Measurements from ENCODE around the gene OR2L8.

The OR2L8 gene

DNA sequence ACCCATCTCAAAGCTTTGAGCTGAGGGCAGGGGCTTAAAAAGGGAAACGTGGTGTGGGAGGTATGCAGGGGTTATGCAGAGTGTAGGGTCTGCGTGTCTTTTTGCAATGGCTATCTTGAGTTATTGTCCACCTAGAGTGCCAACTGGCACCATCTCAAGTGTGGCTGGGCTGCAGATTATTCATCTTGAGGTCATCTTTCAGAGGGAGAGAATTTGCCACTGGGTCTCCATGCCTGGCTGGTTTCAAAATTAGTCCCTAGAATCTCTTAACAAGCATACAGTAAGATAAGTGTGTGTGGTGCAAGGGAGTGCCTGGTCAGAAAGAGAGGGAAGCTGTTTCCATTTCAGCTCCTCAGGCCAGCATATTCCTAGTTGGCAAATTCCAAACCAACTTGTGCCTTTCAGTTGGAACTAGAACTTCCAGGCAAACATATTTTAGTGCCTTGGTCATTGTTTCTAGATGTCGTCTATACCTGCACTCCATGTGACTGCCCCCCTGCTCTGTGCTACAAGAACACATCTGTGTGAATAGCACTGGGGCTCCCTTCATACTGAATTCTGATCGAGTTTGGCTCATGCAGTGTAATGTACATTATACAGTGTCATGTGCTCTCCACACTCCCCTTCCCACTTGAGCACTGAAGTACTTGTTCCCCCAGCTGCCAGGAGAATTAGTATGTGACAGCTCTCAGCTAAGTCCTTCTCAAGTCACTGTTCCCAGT is 33.6 kb upstream of the OR2L8 start:
- DNase-seq (ENCODE audit: low read depth): no peak
- H3K4me3 ChIP-seq (ENCODE audit: low read depth, low read length): no peak overlapping the region
- TF ChIP-seq, protein P1, sequence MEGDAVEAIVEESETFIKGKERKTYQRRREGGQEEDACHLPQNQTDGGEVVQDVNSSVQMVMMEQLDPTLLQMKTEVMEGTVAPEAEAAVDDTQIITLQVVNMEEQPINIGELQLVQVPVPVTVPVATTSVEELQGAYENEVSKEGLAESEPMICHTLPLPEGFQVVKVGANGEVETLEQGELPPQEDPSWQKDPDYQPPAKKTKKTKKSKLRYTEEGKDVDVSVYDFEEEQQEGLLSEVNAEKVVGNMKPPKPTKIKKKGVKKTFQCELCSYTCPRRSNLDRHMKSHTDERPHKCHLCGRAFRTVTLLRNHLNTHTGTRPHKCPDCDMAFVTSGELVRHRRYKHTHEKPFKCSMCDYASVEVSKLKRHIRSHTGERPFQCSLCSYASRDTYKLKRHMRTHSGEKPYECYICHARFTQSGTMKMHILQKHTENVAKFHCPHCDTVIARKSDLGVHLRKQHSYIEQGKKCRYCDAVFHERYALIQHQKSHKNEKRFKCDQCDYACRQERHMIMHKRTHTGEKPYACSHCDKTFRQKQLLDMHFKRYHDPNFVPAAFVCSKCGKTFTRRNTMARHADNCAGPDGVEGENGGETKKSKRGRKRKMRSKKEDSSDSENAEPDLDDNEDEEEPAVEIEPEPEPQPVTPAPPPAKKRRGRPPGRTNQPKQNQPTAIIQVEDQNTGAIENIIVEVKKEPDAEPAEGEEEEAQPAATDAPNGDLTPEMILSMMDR (conservative IDR thresholded peaks at IDR 0.05; ENCODE audit: low read depth, low read length): no peak

DNA sequence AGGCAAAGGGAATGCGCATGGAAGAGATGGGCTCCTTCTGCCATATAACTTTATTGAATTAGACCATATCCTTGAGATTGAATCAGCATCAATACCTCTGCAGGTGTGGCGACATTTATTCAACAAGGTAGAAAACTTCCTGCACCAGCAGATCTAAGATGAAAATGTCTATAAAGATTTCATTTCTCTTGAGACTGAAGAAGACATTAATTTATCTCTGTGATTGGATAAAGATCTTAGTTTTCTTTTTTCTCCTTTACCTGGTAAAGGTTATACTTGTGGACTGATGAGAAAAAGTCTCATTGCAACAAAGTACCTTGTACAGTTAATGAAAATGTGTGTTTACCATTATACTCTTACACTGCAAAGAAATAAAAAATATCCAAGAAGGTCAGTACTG is 28.7 kb upstream of the OR2L8 start, which contains the start of gene OR2T8:
TSS of gene OR2T8 (plus strand) at position 301 of the 400 bp plus-strand sequence. CDS start 766 bp downstream, outside the sequence.
- DNase-seq (ENCODE audit: low read depth): no peak
- no peak within 1 kb of the TSS for H3K4me3 ChIP-seq (ENCODE audit: low read depth, low read length)
- TF ChIP-seq, protein P1 (conservative IDR thresholded peaks at IDR 0.05; ENCODE audit: low read depth, low read length): no peak

DNA sequence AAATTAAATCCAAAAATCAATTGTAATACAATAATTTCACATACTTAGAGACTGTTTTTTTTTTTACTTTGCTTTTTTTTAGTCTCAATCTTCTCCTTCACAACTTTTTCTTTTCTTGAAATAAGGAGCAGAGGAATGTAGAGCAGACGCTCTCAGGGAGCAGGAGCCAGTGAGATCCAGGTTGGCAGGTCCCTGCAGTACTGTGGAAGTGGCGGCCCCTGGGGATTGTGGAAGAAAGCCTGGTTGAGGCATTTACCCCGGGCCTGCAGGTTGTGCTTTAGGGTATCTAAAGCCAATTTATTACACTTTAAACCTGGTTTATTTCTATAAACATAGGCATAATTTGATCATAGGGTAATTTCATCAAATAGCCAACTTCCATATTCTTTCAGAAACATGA is 24.7 kb upstream of the OR2L8 start:
- no peak for DNase-seq (ENCODE audit: low read depth)
- no peak overlapping the region for H3K4me3 ChIP-seq (ENCODE audit: low read depth, low read length)
- TF ChIP-seq, protein P1 (conservative IDR thresholded peaks at IDR 0.05; ENCODE audit: low read depth, low read length): no peak

DNA sequence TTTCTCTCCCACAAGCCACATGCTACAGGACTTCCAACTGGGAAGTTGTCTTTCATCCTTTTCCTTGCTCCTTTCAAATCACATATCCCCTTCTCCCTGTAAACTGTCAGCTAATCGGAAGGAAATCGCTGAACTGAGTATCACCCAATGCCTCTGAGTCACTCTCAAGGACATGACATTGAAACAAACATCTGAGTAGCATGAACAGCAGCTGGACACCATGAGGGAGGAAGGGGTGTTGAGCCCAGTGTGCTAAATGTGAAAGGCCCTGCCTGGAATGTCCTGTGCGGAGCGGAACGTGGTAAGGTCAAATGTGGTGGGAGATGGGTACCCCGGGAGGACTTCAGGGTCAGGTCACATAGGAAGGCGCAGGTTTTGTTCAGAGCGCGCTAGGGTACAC is 23.8 kb upstream of the OR2L8 start, which contains the start of gene OR2AJ1:
TSS of gene OR2AJ1 (plus strand) at position 22 of the 400 bp plus-strand sequence. CDS start 8,880 bp downstream, outside the sequence.
- TF ChIP-seq, protein P1 (conservative IDR thresholded peaks at IDR 0.05; ENCODE audit: low read depth, low read length): no peak
- DNase-seq (ENCODE audit: low read depth): no peak

DNA sequence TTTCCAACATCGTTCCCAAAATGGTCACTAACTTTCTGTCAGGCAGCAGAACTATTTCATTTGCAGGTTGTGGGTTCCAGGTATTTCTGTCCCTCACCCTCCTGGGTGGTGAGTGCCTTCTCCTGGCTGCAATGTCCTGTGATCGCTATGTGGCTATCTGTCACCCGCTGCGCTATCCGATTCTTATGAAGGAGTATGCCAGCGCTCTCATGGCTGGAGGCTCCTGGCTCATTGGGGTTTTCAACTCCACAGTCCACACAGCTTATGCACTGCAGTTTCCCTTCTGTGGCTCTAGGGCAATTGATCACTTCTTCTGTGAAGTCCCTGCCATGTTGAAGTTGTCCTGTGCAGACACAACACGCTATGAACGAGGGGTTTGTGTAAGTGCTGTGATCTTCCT is 14.7 kb upstream of the OR2L8 start:
- TF ChIP-seq, protein P1 (conservative IDR thresholded peaks at IDR 0.05; ENCODE audit: low read depth, low read length): no peak
- H3K4me3 ChIP-seq (ENCODE audit: low read depth, low read length): no peak overlapping the region
- DNase-seq (ENCODE audit: low read depth): no peak

More for the DNA sequence above, 23.8 kb upstream of the OR2L8 start, which contains the start of gene OR2AJ1:
- H3K4me3 ChIP-seq (ENCODE audit: low read depth, low read length): no peak within 1 kb of the TSS

DNA sequence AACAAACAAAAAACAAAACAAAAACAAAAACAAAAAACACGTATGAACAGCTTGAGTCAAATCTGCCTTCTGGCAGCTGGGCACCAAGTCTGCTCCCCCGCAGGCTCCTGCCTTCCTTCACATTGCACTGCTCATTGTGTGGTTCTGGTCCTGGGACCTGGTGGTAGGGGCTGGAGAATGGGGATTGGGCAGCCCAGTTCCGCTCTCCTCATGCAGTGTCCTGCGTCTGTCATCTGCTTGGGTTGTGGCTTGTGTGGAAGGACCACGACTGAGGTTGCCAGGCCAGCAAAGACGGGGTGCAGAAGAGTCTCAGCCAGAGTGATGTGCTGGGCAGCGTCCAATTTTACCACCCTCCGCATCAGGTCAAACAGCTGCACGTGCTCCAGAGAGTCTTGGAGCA is 12.9 kb upstream of the OR2L8 start:
- DNase-seq (ENCODE audit: low read depth): no peak
- no peak overlapping the region for H3K4me3 ChIP-seq (ENCODE audit: low read depth, low read length)
- TF ChIP-seq, protein P1 (conservative IDR thresholded peaks at IDR 0.05; ENCODE audit: low read depth, low read length): no peak

DNA sequence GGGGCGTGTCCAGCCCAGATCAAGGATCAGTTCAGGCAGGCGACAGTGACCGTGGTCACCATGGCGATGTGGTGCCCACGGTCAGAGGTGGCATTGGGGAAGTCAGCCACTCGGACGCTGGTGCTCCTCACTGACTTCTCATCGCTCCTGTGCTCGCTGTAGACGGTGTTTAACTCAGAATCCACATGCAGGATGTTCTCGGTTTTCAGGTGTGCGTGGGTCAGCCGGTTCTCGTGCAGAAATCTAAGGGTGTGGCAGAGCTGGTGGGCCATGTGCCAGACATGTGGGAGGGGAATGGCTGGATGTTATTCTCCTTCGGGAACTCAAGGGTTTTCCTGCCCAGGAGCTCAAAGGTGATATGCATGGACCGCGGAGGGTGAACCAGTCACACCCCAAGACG is 12.2 kb upstream of the OR2L8 start:
- no peak for DNase-seq (ENCODE audit: low read depth)
- TF ChIP-seq, protein P1 (conservative IDR thresholded peaks at IDR 0.05; ENCODE audit: low read depth, low read length): no peak
- no peak overlapping the region for H3K4me3 ChIP-seq (ENCODE audit: low read depth, low read length)
